T1000 (cell line): Measurements from ENCODE around the gene HLTF.

Source experiments
- DNase-seq: peaks from one replicate; lab custom pipeline; 2025; ENCODE audit warnings: mixed read lengths; lab: John Stamatoyannopoulos, UW

The HLTF gene

DNA sequence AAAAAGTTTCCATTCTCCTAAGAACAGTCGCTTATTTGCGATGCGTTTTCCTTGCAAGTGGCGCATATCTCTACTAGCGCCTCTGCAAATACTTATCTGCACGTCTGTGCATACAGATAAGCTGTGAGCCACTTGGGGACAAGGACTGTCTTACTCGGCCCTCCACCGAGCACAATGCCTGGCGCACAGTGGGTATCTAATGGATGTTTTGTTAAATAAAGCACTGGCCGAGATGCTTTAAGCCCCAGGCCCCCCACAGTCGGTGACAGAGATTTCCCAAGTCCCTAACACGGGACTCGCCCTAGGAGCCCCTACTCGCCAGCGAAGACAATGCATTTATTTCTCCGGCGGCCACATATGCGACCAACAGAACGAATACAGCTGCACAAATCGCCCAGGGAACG, 503 bp downstream of the HLTF start:
- no peak for DNase-seq

DNA sequence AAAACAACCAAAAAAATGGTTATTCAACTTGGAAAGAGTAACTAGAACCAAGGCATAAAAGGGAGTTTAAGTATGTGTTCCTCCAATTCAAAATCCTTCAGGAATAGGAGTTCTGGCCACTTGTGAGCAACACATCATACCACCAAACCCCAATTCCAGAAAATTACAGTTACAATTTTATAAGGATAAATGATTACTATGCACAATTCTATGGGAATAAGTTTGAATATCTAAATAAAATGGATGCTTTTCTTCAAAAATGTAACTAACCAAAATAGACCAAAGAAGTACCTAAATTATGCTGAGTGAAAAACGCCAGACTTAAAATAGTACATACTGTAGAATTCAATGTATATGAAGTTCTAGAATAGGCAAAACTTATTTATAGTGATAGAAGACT, 4.6 kb downstream of the HLTF start:
- no peak for DNase-seq

GRCh38 chr3:149080699-149081091, 5.6 kb downstream of the HLTF start:
- no peak for DNase-seq

DNA sequence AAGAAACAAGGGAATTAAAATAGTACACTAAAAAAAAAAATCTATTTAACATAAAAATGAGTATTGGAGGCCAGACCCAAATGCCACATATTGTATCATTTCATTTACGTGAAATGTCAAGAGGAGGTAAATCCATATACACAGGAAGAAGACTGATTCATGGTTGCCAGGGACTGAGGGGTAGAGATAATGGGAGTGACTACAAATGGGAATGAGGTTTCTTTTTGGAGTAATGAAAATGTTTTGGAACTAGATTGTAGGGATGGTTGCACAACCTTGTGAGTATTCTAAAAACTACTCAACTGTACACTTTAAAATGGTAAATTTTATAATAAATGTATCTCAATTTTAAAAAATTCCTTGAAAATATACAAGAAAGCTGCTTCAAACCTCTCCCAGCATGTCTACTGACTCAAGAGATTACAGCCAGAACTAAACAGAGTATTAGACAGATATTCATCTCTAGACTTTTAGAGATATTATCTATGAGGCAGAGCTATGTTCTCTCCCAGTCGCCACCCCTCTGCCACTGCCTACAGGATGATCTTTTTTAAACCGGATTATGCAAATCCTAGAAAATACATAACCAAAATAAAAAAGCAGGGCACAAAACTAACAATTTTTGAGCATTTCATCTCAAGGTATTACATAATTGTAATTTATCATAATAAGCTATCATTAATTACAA, 6.2 kb downstream of the HLTF start:
- DNase-seq = no peak

GRCh38 chr3:149077628-149078027, 8.7 kb downstream of the HLTF start:
- no peak for DNase-seq

GRCh38 chr3:149067883-149068282, 18.4 kb downstream of the HLTF start:
- DNase-seq = no peak

GRCh38 chr3:149061776-149062175, 24.6 kb downstream of the HLTF start:
- DNase-seq = no peak

DNA sequence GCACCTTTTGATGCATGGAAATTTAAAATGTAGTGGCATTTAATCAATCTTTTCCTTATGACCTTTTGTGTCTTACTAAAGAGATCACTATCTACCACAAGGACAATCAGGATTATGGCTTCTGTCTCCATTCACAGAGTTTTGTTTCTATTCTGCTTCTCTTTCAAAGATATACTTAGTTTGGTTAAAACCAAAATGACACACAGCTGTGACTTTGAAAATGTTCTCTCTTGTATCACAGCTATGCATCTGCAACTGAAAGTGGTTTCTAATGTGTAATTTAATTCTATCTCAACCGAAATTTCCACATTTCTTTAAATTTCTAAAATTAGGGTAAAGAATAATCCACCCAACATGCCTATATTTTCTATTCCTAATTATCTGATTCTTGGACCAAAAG, 27.7 kb downstream of the HLTF start:
- no peak for DNase-seq

- no peak for DNase-seq
Measured at GRCh38 chr3:149058198-149058597, 28.1 kb downstream of the HLTF start.

- no peak for DNase-seq
Measured at GRCh38 chr3:149055575-149055974, 30.8 kb downstream of the HLTF start.

DNA sequence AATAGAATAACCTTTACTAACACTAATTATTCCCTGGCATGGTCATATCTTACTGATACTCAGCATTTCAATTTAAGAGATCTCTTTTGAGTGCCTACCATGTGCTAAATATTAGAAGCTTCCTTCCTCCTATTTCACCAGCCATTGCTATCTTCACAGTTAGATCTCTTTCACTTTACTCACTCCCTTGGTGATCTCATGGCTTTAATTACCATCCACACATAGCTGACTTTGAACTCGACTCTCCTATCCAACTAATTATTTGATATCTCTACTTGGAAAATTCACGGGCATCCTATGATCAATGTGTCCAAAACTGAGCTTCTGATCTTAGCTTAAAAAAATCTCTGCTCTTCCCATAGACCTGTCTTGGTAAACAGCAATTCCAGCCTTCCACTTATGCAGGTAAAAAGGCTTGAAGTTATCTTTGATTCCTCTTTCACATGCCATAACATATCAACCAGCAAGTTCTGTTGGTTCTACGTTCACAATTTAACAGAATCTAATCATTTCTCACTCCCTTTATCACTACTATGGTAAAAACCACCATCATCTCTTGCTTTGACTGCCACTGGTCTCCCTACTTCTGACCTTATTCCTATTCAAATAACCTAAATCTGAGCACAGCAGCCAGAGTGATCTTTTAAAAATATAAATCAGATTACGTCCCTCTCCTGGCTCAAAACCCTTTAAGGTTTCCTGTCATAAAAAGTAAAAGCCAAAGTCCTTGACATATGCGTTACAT, 41.8 kb downstream of the HLTF start:
- DNase-seq = no peak

DNA sequence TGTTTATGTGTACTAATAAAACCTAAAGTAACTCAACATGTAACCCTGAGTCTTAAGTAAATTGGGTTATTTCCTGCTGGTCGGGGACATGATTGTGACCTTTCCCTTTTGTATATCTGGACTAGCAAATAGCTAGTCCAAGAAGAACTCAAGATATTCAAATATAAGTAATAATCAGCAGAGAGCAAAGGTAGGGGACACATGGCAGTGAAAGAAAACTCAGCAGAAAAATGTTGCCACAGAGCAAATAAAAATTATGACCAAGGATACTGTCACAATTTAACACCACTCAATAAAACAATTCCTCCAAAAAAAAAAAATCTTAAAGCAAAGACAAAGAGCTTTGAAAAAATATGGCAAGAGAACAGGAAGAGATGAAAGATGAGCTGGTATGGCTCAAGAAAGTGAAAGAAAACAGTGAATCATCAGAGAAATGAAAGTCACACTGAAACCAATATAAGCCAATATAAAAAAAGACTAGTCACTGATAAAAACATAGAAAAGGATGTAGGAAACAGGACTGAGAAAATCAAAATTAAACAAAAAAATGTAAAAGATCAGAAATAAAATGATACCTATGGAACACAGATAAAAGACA, 43.4 kb downstream of the HLTF start:
- DNase-seq = no peak

DNA sequence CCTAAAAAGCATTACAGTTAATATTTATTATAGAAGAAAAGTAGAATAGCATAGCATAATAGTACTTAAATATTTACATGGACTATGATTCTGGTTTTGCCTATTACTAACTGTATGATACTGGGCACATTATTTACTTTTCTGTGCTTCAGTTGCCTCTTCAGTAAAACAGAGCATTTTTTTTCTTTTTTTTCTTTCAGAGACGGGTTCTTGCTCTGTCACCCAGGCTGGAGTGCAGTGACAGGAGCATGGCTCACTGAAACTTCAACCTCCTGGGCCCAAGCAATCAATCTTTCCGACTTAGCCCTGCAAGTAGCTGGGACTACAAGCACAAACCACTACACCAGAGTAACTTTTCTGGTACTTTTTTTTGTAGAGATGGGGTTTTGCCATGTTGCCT, 48.0 kb downstream of the HLTF start:
- no peak for DNase-seq

- DNase-seq = no peak
Measured at GRCh38 chr3:149037684-149038083, 48.6 kb downstream of the HLTF start.

- DNase-seq = no peak
Measured at GRCh38 chr3:149031096-149031495, 55.2 kb downstream of the HLTF start.

- DNase-seq = no peak
Measured at GRCh38 chr3:149026718-149027117, 59.6 kb downstream of the HLTF start.

DNA sequence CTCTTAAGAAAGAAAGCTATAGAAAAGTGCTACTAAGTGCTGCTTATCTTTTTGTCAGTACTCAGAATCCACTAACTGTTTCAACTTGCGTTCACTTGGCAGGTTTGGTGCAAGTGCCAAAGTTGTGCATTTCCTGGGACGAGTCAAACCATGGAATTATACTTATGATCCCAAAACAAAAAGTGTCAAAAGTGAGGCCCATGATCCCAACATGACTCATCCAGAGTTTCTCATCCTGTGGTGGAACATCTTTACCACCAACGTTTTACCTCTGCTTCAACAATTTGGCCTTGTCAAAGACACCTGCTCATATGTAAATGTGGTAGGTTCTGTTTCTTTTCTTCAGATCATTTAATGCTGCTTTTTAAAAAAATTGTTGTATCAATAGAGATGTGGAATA, 62.4 kb downstream of the HLTF start:
- DNase-seq = no peak

DNA sequence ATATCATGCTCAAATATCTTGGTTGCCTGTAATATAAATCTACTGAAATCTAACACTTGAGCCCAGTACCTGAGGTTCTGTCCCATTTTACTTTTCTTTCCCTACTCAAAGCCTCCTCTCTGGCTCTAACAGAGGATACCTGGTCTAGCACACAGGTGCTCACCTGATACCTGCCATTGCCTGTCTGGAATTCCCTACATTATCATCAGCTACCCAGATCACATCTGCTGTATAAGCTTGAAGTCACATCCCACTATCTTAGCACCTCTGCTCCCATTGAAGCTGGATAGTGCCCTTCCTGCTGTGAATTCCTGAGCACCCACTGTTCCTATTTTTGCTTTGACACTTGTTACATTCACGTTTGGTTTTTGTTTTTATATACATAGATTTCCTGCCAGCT, 64.5 kb downstream of the HLTF start:
- DNase-seq = no peak

DNA sequence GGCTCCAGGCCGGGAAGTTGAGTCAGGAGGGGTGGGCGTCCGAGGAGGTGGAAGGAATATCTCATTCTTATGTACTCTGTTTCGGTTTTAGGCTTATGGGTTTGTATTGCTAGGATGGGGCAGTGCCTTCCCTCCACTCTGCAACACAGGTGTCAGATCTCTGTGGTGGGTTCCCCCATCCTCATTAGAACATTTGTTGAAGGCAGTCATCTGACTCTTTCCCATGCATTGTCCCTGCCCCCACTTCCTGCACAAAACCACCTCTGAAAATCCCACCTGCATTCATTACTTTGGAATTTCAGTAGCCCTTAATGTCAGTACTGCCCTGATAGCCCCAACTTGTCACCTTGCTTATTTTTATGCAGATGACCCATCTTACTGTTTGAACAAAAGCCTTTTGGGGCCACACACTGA, 65.5 kb downstream of the HLTF start:
- no peak for DNase-seq

GRCh38 chr3:149020196-149020838, 66.0 kb downstream of the HLTF start:
- DNase-seq = no peak

GRCh38 chr3:149019580-149019979, 66.8 kb downstream of the HLTF start:
- DNase-seq = no peak

DNA sequence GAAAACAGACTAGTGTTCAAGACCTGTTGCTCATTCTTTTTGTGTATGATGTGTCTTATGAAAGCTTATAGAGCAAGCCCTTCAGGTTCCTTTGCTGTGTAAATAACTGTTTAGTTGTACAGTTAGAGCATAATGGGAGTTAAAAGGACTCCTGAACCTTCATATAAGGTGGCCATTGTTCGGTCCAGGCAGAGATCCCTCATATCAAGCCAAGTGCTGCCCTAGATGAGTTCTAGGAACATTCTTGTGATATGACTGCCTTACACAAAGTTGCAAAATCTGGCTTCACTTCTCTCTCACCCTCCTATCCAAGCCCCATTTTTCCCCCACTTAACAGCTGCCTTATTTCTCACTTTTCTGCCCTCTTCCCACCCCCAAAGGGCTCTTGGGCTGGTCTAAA, 68.1 kb downstream of the HLTF start:
- DNase-seq = no peak
